IMR-90 (cell line): ENCODE results near the gene STIM1. TPM values are rescaled to one million over a fixed set of nuclear protein-coding genes. Genes with fewer than 3 reads are reported as not detected.

Experiments used
- ATAC-seq: fragments of 200-7000 bp; cut with Tn5 transposase; 2 replicates; pipeline ENCODE4 v1.9.1; 2020; ENCODE audit warnings: low read depth, mild to moderate bottlenecking, moderate library complexity
- BruUV-seq: library from RNA; stranded (reverse); fragments of 400-500 nt; replicated peaks from 2 replicates; lab custom pipeline; 2021; lab: Mats Ljungman, UMichigan
- CTCF ChIA-PET: fragments of 300-600 bp; formaldehyde crosslinking; extraction: SDS; loops from one replicate; lab custom pipeline; 2021; ENCODE audit warnings: antibody characterized with exemption; lab: Yijun Ruan, JAX
- POLR2A ChIA-PET: fragments of 300-600 bp; sonication (Branson Sonifier 250); formaldehyde crosslinking; loops from one replicate; lab custom pipeline; 2022; ENCODE audit warnings: antibody characterized with exemption; ENCODE audit not compliant: unreplicated experiment; lab: Charles Lee
- DNase-seq: peaks from one replicate; pipeline ENCODE4 v3.0.0; 2013
- H2AFZ ChIP-seq: replicated peaks from 2 replicates; pipeline ENCODE3; 2013; ENCODE audit warnings: low read length, mild to moderate bottlenecking; ENCODE audit not compliant: poor library complexity
- H2AK5ac ChIP-seq: 2 replicates; pipeline ENCODE4 v1.6.1; 2013; ENCODE audit warnings: low read depth, low read length, inconsistent platforms
- H2AK9ac ChIP-seq: replicated peaks from 2 replicates; pipeline ENCODE3; 2013; ENCODE audit warnings: mild to moderate bottlenecking, low read depth, low read length, moderate library complexity; ENCODE audit not compliant: poor library complexity
- H2BK120ac ChIP-seq: 2 replicates; pipeline ENCODE4 v1.6.1; 2013; ENCODE audit warnings: low read depth, low read length, inconsistent platforms
- H2BK15ac ChIP-seq: 3 replicates; pipeline ENCODE4 v1.6.1; 2013; ENCODE audit warnings: low read depth, low read length, inconsistent platforms
- H2BK20ac ChIP-seq: 2 replicates; pipeline ENCODE4 v1.6.1; 2013; ENCODE audit warnings: low read depth, mild to moderate bottlenecking, inconsistent platforms, low read length, moderate library complexity
- H2BK5ac ChIP-seq: 2 replicates; pipeline ENCODE4 v1.6.1; 2013; ENCODE audit warnings: mild to moderate bottlenecking, low read depth, low read length, inconsistent platforms; ENCODE audit not compliant: poor library complexity, severe bottlenecking
- H3K14ac ChIP-seq: replicated peaks from 2 replicates; pipeline ENCODE4 v1.6.1; 2013; ENCODE audit warnings: low read depth, low read length, inconsistent platforms
- H3K18ac ChIP-seq: 2 replicates; pipeline ENCODE4 v1.6.1; 2013; ENCODE audit warnings: low read depth, low read length, control low read depth
- H3K23ac ChIP-seq: 2 replicates; pipeline ENCODE4 v1.6.1; 2013; ENCODE audit warnings: low read depth, low read length, inconsistent platforms
- H3K27ac ChIP-seq: 2 replicates; pipeline ENCODE4 v1.5.1; 2013; ENCODE audit warnings: mild to moderate bottlenecking, control low read depth, low read length; ENCODE audit not compliant: insufficient read depth
- H3K27me3 ChIP-seq: 2 replicates; pipeline ENCODE4 v1.6.1; 2013; ENCODE audit warnings: low read length; ENCODE audit not compliant: control insufficient read depth, insufficient read depth
- H3K36me3 ChIP-seq: 2 replicates; pipeline ENCODE4 v1.6.1; 2013; ENCODE audit warnings: low read length, mixed read lengths; ENCODE audit not compliant: control insufficient read depth, insufficient read depth
- H3K4ac ChIP-seq: 2 replicates; pipeline ENCODE4 v1.6.1; 2013; ENCODE audit warnings: low read depth, low read length, inconsistent platforms
- H3K4me1 ChIP-seq: 2 replicates; pipeline ENCODE4 v1.6.1; 2013; ENCODE audit warnings: low read length, mixed read lengths; ENCODE audit not compliant: control insufficient read depth, insufficient read depth
- H3K4me2 ChIP-seq: 2 replicates; pipeline ENCODE4 v1.6.1; 2013; ENCODE audit warnings: low read depth, mild to moderate bottlenecking, control low read depth, low read length, moderate library complexity
- H3K4me3 ChIP-seq: 2 replicates; pipeline ENCODE4 v1.5.1; 2013; ENCODE audit warnings: low read depth, mild to moderate bottlenecking, control low read depth, low read length, moderate library complexity; ENCODE audit not compliant: insufficient read depth
- H3K56ac ChIP-seq: 2 replicates; pipeline ENCODE4 v1.6.1; 2013; ENCODE audit warnings: low read length, inconsistent platforms; ENCODE audit not compliant: insufficient read depth; ENCODE audit errors: extremely low read depth
- H3K79me1 ChIP-seq, 2 experiments: 2 replicates each; pipeline ENCODE4 v1.6.1; 2013; ENCODE audit warnings: low read length in 2 of 2, inconsistent platforms in 1 of 2, low read depth in 1 of 2
- H3K9ac ChIP-seq: 2 replicates; pipeline ENCODE4 v1.6.1; 2013; ENCODE audit warnings: low read depth, low read length, control low read depth
- H3K9me1 ChIP-seq: 2 replicates; pipeline ENCODE4 v1.6.1; 2013; ENCODE audit warnings: low read length, inconsistent platforms; ENCODE audit not compliant: insufficient read depth
- H3K9me3 ChIP-seq: 2 replicates; pipeline ENCODE4 v1.6.1; 2013; ENCODE audit warnings: low read length; ENCODE audit not compliant: control insufficient read depth, insufficient read depth
- H4K20me1 ChIP-seq: 2 replicates; pipeline ENCODE4 v1.6.1; 2013; ENCODE audit warnings: low read length, inconsistent platforms; ENCODE audit not compliant: insufficient read depth
- H4K5ac ChIP-seq: 2 replicates; pipeline ENCODE4 v1.6.1; 2013; ENCODE audit warnings: mild to moderate bottlenecking, low read depth, low read length, control low read depth
- H4K8ac ChIP-seq, 2 experiments: 2 replicates each; pipeline ENCODE4 v1.6.1; 2013; ENCODE audit warnings: low read depth in 2 of 2, low read length in 2 of 2, control low read depth in 1 of 2, inconsistent platforms in 1 of 2
- H4K91ac ChIP-seq: 2 replicates; pipeline ENCODE4 v1.6.1; 2013; ENCODE audit warnings: low read depth, low read length, inconsistent platforms; ENCODE audit not compliant: insufficient read depth
- BHLHE40 ChIP-seq: fragments of 150-350 bp; IDR thresholded peaks from 2 replicates; pipeline ENCODE4 v1.6.1; 2016; ENCODE audit warnings: mild to moderate bottlenecking, low read depth, low read length
- CEBPB ChIP-seq: IDR thresholded peaks from 2 replicates; pipeline ENCODE4 v1.6.1; 2012; ENCODE audit warnings: low read depth, low read length, improper control_type of control experiment
- CHD1 ChIP-seq: IDR thresholded peaks from 2 replicates; pipeline ENCODE4 v1.6.1; 2012; ENCODE audit warnings: low read depth, low read length, improper control_type of control experiment
- CTCF ChIP-seq: conservative IDR thresholded peaks from 2 replicates; pipeline ENCODE4 v1.5.1; 2012; ENCODE audit warnings: mild to moderate bottlenecking, low read depth, low read length, improper control_type of control experiment
- ELK1 ChIP-seq: fragments of 150-350 bp; IDR thresholded peaks from 2 replicates; pipeline ENCODE4 v1.6.1; 2016; ENCODE audit warnings: low read depth, mild to moderate bottlenecking, low read length, moderate library complexity, borderline replicate concordance
- FOS ChIP-seq: fragments of 150-350 bp; IDR thresholded peaks from 2 replicates; pipeline ENCODE4 v1.6.1; 2016; ENCODE audit warnings: low read depth, low read length
- MAFK ChIP-seq: IDR thresholded peaks from 2 replicates; pipeline ENCODE4 v1.6.1; 2012; ENCODE audit warnings: low read depth, low read length, improper control_type of control experiment
- MAZ ChIP-seq: IDR thresholded peaks from 2 replicates; pipeline ENCODE4 v1.6.1; 2012; ENCODE audit warnings: low read depth, mild to moderate bottlenecking, low read length, improper control_type of control experiment, moderate library complexity, borderline replicate concordance
- NFE2L2 ChIP-seq: fragments of 150-350 bp; IDR thresholded peaks from 2 replicates; pipeline ENCODE4 v1.6.1; 2016; ENCODE audit warnings: low read depth, mild to moderate bottlenecking, low read length
- POLR2A ChIP-seq: IDR thresholded peaks from 2 replicates; pipeline ENCODE4 v1.6.1; 2012; ENCODE audit warnings: mild to moderate bottlenecking, low read depth, low read length
- RAD21 ChIP-seq: IDR thresholded peaks from 2 replicates; pipeline ENCODE4 v1.6.1; 2012; ENCODE audit warnings: low read length, improper control_type of control experiment
- RFX5 ChIP-seq: IDR thresholded peaks from 2 replicates; pipeline ENCODE4 v1.8.0; 2012; ENCODE audit warnings: low read depth, mild to moderate bottlenecking, low read length, moderate library complexity
- SMC3 ChIP-seq: fragments of 150-350 bp; IDR thresholded peaks from 2 replicates; pipeline ENCODE4 v1.6.1; 2016; ENCODE audit warnings: low read depth, mild to moderate bottlenecking, antibody characterized with exemption, low read length, moderate library complexity
- dilution Hi-C: fragments of 300-500 bp; cut with HindIII; formaldehyde crosslinking; loops from one replicate; pipeline ENCODE4 v1.14.3; 2018; ENCODE audit warnings: low sequenced_read_pairs; ENCODE audit not compliant: unreplicated experiment
- in situ Hi-C: fragments of 300-500 bp; cut with MboI; formaldehyde crosslinking; loops from 3 replicates; pipeline ENCODE4 v1.14.3; 2019; ENCODE audit warnings: low sequenced_read_pairs, inconsistent platforms, mixed read lengths
- intact Hi-C: fragments of 100-400 bp; cut with micrococcal nuclease; formaldehyde crosslinking; loops from 2 replicates; pipeline ENCODE4 v1.10.0; 2022
- polyA plus RNA-seq, 3 experiments: library from polyadenylated mRNA; depleted of rRNA; stranded (reverse); fragments of >200 nt; gene quantifications; 2 replicates each; pipeline ENCODE4 v1.2.3, GENCODE V29; 2012; ENCODE audit warnings: low replicate concordance in 1 of 3
- total RNA-seq: library from RNA; depleted of rRNA; stranded (reverse); fragments of >200 nt; gene quantifications from 2 replicates; pipeline ENCODE4 v1.2.3, GENCODE V29; 2012
- TF ChIP-seq, protein P1 (sequence below): fragments of 150-350 bp; IDR thresholded peaks from 2 replicates; pipeline ENCODE4 v1.6.1; 2017; ENCODE audit warnings: mild to moderate bottlenecking, antibody characterized with exemption, low read length, low read depth

The STIM1 gene
- total and polyA plus RNA-seq, 2 of the 4 experiments (the other 2 are of a cell fraction) = 17.9 to 23.0 TPM

GRCh38 chr11:3882655-3883054 is 27.2 kb downstream of the STIM1 start:
- peaks cover 27 to 34% of the 10 kb centered on the region in 2 experiments for H3K79me1 ChIP-seq
- H3K4ac ChIP-seq = no peak overlapping the region
- no peak overlapping the region for H2BK20ac ChIP-seq
- H4K91ac ChIP-seq = no peak overlapping the region
- in situ Hi-C loops (no loop called here), intact Hi-C loops (no loop called here), dilution Hi-C loops (no loop called here)
- H2BK15ac ChIP-seq = no peak overlapping the region
- TF ChIP-seq NFE2L2 (no peak), RAD21 (no peak), ELK1 (no peak), MAZ (no peak), FOS (no peak), CEBPB (no peak), POLR2A (no peak), CTCF (no peak), SMC3 (no peak), MAFK (no peak), CHD1 (no peak), BHLHE40 (no peak), RFX5 (no peak)
- TF ChIP-seq, protein P1, sequence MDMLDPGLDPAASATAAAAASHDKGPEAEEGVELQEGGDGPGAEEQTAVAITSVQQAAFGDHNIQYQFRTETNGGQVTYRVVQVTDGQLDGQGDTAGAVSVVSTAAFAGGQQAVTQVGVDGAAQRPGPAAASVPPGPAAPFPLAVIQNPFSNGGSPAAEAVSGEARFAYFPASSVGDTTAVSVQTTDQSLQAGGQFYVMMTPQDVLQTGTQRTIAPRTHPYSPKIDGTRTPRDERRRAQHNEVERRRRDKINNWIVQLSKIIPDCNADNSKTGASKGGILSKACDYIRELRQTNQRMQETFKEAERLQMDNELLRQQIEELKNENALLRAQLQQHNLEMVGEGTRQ = no peak
- POLR2A ChIA-PET = no interaction called here
- H3K4me1 ChIP-seq = peaks cover 5% of the 10 kb centered on the region; the same call in 1 of the 2 replicates
- no peak overlapping the region for H3K4me3 ChIP-seq
- BruUV-seq = no TSS peak
- no peaks in the 10 kb centered on the region for H3K27me3 ChIP-seq
- no peak overlapping the region for H2AFZ ChIP-seq
- CTCF ChIA-PET = no interaction called here
- H2BK120ac ChIP-seq = no peak overlapping the region
- H3K9me3 ChIP-seq = no peaks in the 10 kb centered on the region
- peaks cover 9% of the 10 kb centered on the region; the same call in 1 of the 2 replicates for H4K20me1 ChIP-seq
- no peak overlapping the region for H3K56ac ChIP-seq
- no peak overlapping the region for H2AK5ac ChIP-seq
- H2BK5ac ChIP-seq = no peak overlapping the region
- H3K18ac ChIP-seq = no peak overlapping the region
- no peaks in the 10 kb centered on the region for H3K36me3 ChIP-seq
- H3K9ac ChIP-seq = no peak overlapping the region
- DNase-seq = no peak
- no peak overlapping the region for H2AK9ac ChIP-seq
- H3K23ac ChIP-seq = no peak overlapping the region
- H4K8ac ChIP-seq = no peak overlapping the region
- no peak overlapping the region for H4K5ac ChIP-seq
- peaks cover 3% of the 10 kb centered on the region; the same call in 1 of the 2 replicates for H3K9me1 ChIP-seq
- no peak overlapping the region for H3K4me2 ChIP-seq
- no peak for ATAC-seq
- H3K27ac ChIP-seq = no peak overlapping the region
- no peak overlapping the region for H3K14ac ChIP-seq
